HL-60 (cell line): ENCODE data around the gene POU5F1.
"Not testable (repeated sequence)": the region's sequence is repeated elsewhere in the genome, so short reads cannot be mapped to it uniquely, and the experiment has no call there.

Source experiments
- DNase-seq, 2 experiments: peaks; one replicate each; pipeline ENCODE4 v3.0.0-alpha.2; 2010 to 2020; ENCODE audit warnings: low read depth in 1 of 2, low spot score in 1 of 2
- H3K27ac ChIP-seq: fragments of 250-450 bp; sonication (Bioruptor Pico); replicated peaks from 2 replicates; pipeline ENCODE4 v1.5.1; 2020; ENCODE audit warnings: mild to moderate bottlenecking, moderate library complexity
- H3K27me3 ChIP-seq: fragments of 250-450 bp; sonication (Bioruptor Pico); 2 replicates; pipeline ENCODE4 v1.5.1; 2021; ENCODE audit warnings: mild to moderate bottlenecking, moderate library complexity; ENCODE audit not compliant: insufficient read depth, poor library complexity, severe bottlenecking
- H3K4me3 ChIP-seq: replicated peaks from 2 replicates; pipeline ENCODE4 v1.5.1; 2011; ENCODE audit warnings: mild to moderate bottlenecking, control low read depth, low read length; ENCODE audit not compliant: insufficient read depth
- GABPA ChIP-seq: IDR thresholded peaks from 2 replicates; pipeline ENCODE4 v1.6.1; 2012; ENCODE audit warnings: low read depth
- POLR2AphosphoS5 ChIP-seq: IDR thresholded peaks from 2 replicates; pipeline ENCODE4 v1.6.1; 2012; ENCODE audit warnings: low read depth
- SPI1 ChIP-seq: IDR thresholded peaks from 2 replicates; pipeline ENCODE4 v1.6.1; 2012; ENCODE audit warnings: low read depth, mild to moderate bottlenecking, borderline replicate concordance
- TF ChIP-seq, protein P1 (sequence below): IDR thresholded peaks from one replicate; pipeline ENCODE4 v1.5.1; 2011; ENCODE audit warnings: low read length, control low read depth, inconsistent platforms; ENCODE audit not compliant: insufficient read depth
- TF ChIP-seq, protein P2 (sequence below): IDR thresholded peaks from 2 replicates; pipeline ENCODE4 v1.6.1; 2012; ENCODE audit warnings: low read depth; ENCODE audit not compliant: insufficient replicate concordance

Gene POU5F1

DNA sequence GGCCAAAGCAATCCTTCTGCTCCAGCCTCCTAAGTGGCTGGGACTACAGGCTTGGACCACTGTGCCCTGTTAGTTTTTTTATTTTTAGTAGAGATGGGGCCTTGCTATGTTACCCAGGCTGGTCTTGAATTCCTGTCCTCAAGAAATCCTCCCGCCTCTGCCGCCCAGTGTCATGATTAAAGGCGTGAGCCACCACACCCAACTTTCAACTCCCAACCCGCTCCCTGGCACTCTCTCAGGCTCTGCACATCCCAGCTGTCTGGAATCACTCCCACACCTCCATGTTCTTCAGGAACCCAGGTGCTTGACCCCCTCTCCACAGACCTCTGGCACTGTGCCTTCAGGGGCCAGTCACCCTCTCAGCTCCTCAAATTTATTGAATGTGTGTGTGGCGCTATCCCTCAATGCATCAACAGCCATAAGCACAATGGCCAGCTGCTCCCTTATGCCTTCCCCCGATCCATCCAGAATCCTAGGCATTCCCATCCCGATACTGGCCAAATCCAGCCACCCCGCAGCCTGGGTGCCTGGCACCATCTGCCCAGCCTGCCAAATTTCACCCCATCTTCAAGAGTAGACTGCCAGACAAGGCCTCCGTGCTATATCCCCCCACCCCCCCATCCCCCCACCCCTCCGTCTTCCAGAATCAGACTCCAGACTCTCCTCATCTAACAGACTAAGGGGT lies 647 bp upstream of the POU5F1 start:
- no peak overlapping the region for H3K4me3 ChIP-seq
- H3K27ac ChIP-seq, result no peak overlapping the region
- TF ChIP-seq POLR2AphosphoS5, result no peak
- no peak for TF ChIP-seq SPI1
- no peak for TF ChIP-seq GABPA
- TF ChIP-seq, protein P1, sequence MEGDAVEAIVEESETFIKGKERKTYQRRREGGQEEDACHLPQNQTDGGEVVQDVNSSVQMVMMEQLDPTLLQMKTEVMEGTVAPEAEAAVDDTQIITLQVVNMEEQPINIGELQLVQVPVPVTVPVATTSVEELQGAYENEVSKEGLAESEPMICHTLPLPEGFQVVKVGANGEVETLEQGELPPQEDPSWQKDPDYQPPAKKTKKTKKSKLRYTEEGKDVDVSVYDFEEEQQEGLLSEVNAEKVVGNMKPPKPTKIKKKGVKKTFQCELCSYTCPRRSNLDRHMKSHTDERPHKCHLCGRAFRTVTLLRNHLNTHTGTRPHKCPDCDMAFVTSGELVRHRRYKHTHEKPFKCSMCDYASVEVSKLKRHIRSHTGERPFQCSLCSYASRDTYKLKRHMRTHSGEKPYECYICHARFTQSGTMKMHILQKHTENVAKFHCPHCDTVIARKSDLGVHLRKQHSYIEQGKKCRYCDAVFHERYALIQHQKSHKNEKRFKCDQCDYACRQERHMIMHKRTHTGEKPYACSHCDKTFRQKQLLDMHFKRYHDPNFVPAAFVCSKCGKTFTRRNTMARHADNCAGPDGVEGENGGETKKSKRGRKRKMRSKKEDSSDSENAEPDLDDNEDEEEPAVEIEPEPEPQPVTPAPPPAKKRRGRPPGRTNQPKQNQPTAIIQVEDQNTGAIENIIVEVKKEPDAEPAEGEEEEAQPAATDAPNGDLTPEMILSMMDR, result no peak
- TF ChIP-seq, protein P2, sequence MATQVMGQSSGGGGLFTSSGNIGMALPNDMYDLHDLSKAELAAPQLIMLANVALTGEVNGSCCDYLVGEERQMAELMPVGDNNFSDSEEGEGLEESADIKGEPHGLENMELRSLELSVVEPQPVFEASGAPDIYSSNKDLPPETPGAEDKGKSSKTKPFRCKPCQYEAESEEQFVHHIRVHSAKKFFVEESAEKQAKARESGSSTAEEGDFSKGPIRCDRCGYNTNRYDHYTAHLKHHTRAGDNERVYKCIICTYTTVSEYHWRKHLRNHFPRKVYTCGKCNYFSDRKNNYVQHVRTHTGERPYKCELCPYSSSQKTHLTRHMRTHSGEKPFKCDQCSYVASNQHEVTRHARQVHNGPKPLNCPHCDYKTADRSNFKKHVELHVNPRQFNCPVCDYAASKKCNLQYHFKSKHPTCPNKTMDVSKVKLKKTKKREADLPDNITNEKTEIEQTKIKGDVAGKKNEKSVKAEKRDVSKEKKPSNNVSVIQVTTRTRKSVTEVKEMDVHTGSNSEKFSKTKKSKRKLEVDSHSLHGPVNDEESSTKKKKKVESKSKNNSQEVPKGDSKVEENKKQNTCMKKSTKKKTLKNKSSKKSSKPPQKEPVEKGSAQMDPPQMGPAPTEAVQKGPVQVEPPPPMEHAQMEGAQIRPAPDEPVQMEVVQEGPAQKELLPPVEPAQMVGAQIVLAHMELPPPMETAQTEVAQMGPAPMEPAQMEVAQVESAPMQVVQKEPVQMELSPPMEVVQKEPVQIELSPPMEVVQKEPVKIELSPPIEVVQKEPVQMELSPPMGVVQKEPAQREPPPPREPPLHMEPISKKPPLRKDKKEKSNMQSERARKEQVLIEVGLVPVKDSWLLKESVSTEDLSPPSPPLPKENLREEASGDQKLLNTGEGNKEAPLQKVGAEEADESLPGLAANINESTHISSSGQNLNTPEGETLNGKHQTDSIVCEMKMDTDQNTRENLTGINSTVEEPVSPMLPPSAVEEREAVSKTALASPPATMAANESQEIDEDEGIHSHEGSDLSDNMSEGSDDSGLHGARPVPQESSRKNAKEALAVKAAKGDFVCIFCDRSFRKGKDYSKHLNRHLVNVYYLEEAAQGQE, result no peak
- H3K27me3 ChIP-seq, result no peaks in the 10 kb centered on the region
- DNase-seq, result no peak

DNA sequence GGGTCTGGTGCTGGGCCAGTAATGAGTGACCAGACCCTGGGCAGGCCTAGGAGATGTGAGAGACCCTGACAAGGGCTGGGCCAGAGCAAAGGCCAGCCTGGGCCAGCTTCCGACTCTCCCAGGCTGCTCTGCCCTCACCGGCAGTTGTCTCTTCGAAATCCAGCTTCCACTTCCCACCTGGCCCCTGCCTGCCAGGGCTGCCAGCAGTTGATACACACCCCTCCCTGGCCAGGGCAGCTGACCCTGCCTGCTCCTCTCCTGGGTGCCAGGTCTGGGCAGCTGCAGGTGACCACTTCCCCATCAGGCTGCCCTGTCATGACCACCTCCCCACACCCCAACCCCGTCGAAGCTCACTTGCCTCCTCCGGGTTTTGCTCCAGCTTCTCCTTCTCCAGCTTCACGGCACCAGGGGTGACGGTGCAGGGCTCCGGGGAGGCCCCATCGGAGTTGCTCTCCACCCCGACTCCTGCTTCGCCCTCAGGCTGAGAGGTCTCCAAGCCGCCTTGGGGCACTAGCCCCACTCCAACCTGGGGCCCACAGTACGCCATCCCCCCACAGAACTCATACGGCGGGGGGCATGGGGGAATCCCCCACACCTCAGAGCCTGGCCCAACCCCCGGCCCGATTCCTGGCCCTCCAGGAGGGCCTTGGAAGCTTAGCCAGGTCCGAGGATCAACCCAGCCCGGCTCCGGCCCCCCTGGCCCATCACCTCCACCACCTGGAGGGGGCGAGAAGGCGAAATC lies 453 bp downstream of the POU5F1 start:
- not testable (repeated sequence) for DNase-seq, H3K27ac ChIP-seq, H3K4me3 ChIP-seq, H3K27me3 ChIP-seq

DNA sequence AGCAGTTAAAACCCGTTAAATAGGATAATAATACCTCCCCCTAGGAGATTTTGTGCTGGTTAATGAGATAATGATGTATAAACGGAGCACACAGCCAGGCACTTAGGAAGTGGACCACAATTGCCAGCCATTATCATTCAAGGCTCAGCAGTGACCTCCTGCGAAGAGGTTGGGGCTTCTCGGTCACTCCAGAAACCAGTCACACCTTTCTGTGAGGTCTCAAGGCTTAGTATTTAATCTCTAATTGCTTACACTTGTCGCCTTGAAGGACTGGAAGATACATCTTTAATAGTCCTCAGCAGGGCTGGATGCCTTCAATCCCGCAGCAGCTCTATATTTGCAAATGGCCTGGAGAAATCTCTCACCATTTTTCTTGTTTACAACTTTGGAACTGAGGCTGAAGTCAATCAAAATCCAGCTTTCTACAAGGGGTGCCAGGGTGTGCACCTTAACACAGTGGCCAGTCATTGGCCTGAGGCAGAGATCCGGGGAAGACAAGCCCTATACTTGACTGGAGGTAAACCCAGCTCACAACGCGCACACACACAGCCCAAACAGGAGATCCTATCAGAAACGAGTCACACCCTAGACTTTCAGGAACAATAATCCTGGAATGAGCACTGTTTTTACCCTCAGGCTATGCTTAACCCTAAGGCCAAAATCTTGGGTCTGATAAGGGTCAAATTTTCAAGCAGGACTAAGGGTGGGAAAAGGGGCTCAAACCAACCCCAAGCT lies 1.2 kb downstream of the POU5F1 start:
- TF ChIP-seq POLR2AphosphoS5 (no peak), SPI1 (no peak), GABPA (no peak)
- TF ChIP-seq, protein P2, result no peak
- TF ChIP-seq, protein P1, result no peak
- DNase-seq, result no peak
- Histone ChIP-seq H3K27ac (no peak overlapping the region), H3K27me3 (no peaks in the 10 kb centered on the region), H3K4me3 (no peak overlapping the region)

DNA sequence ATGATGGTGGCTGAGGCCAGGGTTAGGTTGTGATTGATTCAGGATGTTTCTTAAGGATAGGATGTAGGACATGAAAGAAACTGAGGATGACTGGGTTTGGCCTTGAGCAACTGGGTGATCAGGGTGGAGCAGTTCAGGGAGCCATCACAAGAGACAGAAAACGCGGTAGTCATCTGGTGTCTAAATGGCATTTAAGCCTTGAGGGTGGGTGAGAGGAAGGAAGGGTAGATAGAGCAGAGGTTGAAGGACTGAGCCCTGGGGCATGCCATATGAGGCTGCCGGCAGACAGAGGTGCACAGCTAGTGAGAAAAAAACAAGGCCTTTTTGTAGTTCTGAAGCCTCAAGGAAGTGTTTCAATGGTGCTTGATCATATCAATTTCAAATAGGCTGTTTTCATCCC lies 1.9 kb downstream of the POU5F1 start:
- DNase-seq, result no peak
- Histone ChIP-seq H3K27ac (no peak overlapping the region), H3K4me3 (no peak overlapping the region), H3K27me3 (no peaks in the 10 kb centered on the region)
- no peak for TF ChIP-seq GABPA
- TF ChIP-seq, protein P2, result no peak
- no peak for TF ChIP-seq SPI1
- no peak for TF ChIP-seq POLR2AphosphoS5
- TF ChIP-seq, protein P1, result no peak
